ENCODE measurements around the gene LSM8. TPM values are rescaled to one million over a fixed set of nuclear protein-coding genes. Genes with fewer than 3 reads are reported as not detected.

The LSM8 gene
- total and polyA plus RNA-seq, 8 donors: 7.9 to 24.6 (median 10.4) TPM

DNA sequence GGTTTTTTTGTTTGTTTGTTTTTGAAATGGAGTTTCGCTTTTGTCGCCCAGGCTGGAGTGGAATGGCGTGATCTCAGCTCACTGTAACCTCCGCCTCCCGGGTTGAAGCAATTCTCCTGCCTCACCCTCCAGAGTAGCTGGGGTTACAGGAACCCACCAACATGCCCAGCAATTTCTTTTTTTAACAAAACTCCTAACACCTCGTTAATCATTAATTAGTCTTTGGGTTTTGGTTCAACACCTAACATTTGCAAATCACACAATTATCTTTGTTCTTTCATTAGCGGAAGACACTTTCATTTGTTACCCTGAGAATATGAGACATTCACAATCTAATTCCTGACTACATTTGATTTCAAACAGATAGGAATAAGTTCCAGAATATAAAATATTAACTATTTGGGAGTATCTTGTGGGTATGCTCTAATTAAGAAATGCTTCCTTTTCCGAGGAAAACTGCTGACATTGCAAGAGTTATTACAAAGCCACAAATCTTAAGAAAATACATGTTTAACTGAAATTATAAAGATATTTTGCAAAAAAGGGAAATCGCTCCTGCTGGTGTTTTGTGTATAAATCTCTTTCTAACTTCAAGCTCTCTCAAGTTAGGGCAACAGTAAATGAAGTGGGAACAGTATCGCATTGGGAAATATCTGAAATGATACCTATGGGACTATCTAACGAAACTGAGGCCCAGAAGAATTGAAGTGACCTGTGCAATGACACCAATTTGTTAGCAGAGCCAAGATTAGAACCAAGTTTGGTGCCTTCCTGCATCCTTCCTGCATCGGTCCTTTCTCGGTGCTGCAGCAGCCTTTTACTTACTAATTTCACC, 1.2 kb upstream of the LSM8 start:
- intact Hi-C loops (cut with DNase I): no loop called here
- no peaks in the 10 kb centered on the region for H3K36me3 ChIP-seq
- H3K9me3 ChIP-seq: no peaks in the 10 kb centered on the region
- TF ChIP-seq, protein P1, sequence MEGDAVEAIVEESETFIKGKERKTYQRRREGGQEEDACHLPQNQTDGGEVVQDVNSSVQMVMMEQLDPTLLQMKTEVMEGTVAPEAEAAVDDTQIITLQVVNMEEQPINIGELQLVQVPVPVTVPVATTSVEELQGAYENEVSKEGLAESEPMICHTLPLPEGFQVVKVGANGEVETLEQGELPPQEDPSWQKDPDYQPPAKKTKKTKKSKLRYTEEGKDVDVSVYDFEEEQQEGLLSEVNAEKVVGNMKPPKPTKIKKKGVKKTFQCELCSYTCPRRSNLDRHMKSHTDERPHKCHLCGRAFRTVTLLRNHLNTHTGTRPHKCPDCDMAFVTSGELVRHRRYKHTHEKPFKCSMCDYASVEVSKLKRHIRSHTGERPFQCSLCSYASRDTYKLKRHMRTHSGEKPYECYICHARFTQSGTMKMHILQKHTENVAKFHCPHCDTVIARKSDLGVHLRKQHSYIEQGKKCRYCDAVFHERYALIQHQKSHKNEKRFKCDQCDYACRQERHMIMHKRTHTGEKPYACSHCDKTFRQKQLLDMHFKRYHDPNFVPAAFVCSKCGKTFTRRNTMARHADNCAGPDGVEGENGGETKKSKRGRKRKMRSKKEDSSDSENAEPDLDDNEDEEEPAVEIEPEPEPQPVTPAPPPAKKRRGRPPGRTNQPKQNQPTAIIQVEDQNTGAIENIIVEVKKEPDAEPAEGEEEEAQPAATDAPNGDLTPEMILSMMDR (IDR thresholded peaks at IDR 0.05): no peak
- H3K27ac ChIP-seq: peak overlapping the region in 3 of 4 donors; percentile 84 to 93 (median 90)
- H3K4me1 ChIP-seq: peaks cover 0 to 20% (median 19%) of the 10 kb centered on the region in 3 donors
- H3K27me3 ChIP-seq: no peaks in the 10 kb centered on the region
- 36 to 39% methylated on average over 13 of the region's 13 CpGs for WGBS, 2 donors
- no peak for FAIRE-seq
- ATAC-seq: peak; percentile 3 to 21 (median 12)
- H3K4me3 ChIP-seq: peak overlapping the region; percentile 65 to 88 (median 84)
- no peak for DNase-seq

DNA sequence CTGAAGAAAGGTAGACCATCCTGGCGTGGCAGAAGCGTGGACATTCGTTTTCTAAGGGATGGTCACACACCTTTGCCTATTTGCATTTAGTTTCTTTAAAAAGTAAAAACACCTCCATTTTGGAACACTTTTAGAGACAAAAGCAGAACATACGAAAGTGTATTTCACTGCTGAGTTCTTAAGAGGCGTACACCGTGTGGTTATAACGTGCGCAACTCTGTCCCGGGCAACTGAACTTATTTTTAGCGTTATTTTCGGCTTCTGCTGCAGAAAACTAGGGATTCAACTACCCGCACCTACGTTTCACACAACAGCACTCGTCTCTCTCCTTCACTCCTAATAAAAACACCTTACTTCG, 557 bp upstream of the LSM8 start:
- peak; percentile 8 to 19 (median 12) for ATAC-seq
- 0% methylated on average over 15 of the region's 15 CpGs for WGBS, 2 donors
- Histone ChIP-seq H3K9me3 (no peaks in the 10 kb centered on the region), H3K4me3 (peak overlapping the region; percentile 65 to 88 (median 84)), H3K36me3 (no peaks in the 10 kb centered on the region), H3K4me1 (peaks cover 0 to 20% (median 19%) of the 10 kb centered on the region in 3 donors), H3K27me3 (no peaks in the 10 kb centered on the region), H3K27ac (peak overlapping the region; percentile 75 to 93 (median 87))
- TF ChIP-seq, protein P1 (IDR thresholded peaks at IDR 0.05): no peak
- FAIRE-seq: no peak
- no peak for DNase-seq
- intact Hi-C loops (cut with DNase I): no loop called here

DNA sequence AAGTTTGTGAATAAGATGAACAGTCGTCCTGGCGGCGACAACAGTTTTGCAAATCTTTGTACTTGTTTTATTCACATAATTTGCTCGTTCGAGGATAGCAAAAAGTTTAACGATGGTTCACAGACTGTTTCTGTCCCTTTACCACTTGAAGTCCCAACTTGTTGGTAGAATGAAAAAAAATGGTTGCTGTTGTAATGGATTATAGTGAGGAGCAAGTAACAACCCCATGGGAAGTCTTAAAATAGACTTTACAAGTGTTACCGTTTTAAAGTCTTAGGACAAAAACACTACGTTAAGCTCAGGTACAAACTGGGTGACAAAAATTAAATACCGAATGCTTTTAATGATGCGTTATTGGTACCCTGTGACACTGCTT, 589 bp downstream of the LSM8 start:
- intact Hi-C loops (cut with DNase I): no loop called here

DNA sequence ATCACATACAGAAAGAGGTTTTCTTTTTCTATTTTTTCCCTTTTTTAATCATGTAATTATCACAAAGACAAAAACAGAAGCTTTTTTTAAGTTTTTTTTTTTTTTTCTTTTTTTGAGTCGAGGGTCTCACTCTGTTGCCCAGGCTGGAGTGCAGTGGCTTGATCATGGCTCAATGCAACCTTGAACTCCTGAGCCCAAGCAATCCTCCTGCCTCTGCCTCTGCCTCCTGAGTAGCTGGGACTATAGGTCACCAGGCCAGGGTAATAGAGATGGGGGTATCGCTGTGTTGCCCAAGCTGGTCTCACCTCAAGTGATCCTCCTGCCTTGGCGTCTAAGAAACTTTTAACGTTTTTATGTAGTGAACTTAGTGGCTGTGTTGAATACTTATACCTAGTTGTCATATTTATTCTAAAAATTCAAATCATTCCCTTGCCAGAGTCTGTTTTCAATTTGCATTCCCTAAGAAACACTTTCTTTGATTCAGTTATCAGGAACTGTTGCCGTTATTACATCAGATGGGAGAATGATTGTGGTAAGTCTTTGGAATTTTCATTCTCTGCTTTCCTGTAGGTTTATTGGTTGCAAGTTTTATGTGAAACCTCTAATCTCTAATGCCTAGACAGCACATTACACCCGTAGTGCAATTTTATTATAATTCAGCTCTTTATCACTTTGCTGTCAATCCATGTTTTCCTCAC, 1.3 kb downstream of the LSM8 start:
- TF ChIP-seq, protein P1 (IDR thresholded peaks at IDR 0.05): no peak
- Histone ChIP-seq H3K4me3 (peak overlapping the region in 3 of 4 donors; percentile 65 to 88 (median 82)), H3K36me3 (no peaks in the 10 kb centered on the region), H3K27me3 (no peaks in the 10 kb centered on the region), H3K4me1 (peaks cover 0 to 20% (median 19%) of the 10 kb centered on the region in 3 donors), H3K27ac (no peak overlapping the region), H3K9me3 (no peaks in the 10 kb centered on the region)
- FAIRE-seq: no peak
- 64 to 73% methylated on average over 6 of the region's 6 CpGs for WGBS, 2 donors
- intact Hi-C loops (cut with DNase I): no loop called here
- no peak for ATAC-seq
- no peak for DNase-seq

More for the DNA sequence above, 589 bp downstream of the LSM8 start:
- WGBS, 2 donors: 4 to 5% methylated on average over 10 of the region's 10 CpGs
- peak overlapping the region in 3 of 4 donors; percentile 84 to 93 (median 90) for H3K27ac ChIP-seq
- no peaks in the 10 kb centered on the region for H3K27me3 ChIP-seq
- H3K36me3 ChIP-seq: no peaks in the 10 kb centered on the region
- no peak for DNase-seq
- peaks cover 0 to 20% (median 19%) of the 10 kb centered on the region in 3 donors for H3K4me1 ChIP-seq
- no peaks in the 10 kb centered on the region for H3K9me3 ChIP-seq
- no peak for FAIRE-seq
- TF ChIP-seq, protein P1 (IDR thresholded peaks at IDR 0.05): no peak
- H3K4me3 ChIP-seq: peak overlapping the region; percentile 65 to 88 (median 84)
- no peak for ATAC-seq

Data from pancreas (tissue), 10 donors.